ENCODE measurements around the gene ANXA6. TPM values are rescaled to one million over a fixed set of nuclear protein-coding genes. Genes with fewer than 3 reads are reported as not detected.

The ANXA6 gene
- total and polyA plus RNA-seq, 2 of the 4 experiments (the other 2 are of a cell fraction), result 355 to 610 TPM

DNA sequence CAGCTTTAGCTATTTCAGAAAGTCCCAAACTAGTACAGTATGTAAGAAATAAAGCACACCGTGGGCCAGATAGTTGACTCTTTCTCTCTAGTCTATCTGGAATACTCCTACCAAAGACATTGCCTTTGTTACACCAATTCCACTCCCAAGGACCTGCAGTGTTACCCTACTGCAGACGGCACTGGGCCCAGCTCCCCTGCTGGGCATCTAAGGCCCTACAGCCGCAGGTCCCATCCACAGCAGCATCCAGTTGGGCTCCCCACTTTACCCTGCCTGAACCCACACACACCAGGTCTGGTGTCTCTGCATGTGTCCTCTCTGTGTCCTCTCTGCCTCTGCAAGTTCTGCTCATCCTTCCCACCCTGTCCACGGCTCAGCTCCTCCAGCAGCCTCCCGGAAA lies 99.3 kb downstream of the ANXA6 start:
- in situ Hi-C loops (cut with MboI; ENCODE audit: low sequenced_read_pairs), result no loop called here
- Histone ChIP-seq H3K79me1 (ENCODE audit: low read depth in 1 of 2, low read length in 2 of 2) (peaks cover 32 to 75% of the 10 kb centered on the region in 2 experiments), H2BK5ac (ENCODE audit: low read depth, low read length, poor library complexity, severe bottlenecking) (no peak overlapping the region), H3K27me3 (ENCODE audit: control insufficient read depth, insufficient read depth, low read length) (no peaks in the 10 kb centered on the region), H2AK5ac (ENCODE audit: low read depth, low read length) (no peak overlapping the region), H2BK15ac (ENCODE audit: low read depth, low read length) (no peak overlapping the region), H3K9me3 (ENCODE audit: control insufficient read depth, insufficient read depth, low read length) (no peaks in the 10 kb centered on the region), H3K4ac (ENCODE audit: low read depth, low read length) (no peak overlapping the region), H3K23ac (ENCODE audit: low read depth, low read length) (no peak overlapping the region), H4K5ac (ENCODE audit: low read depth, low read length) (no peak overlapping the region), H4K8ac (ENCODE audit: low read depth in 2 of 2, low read length in 2 of 2) (no peak overlapping the region), H3K4me3 (ENCODE audit: insufficient read depth, low read depth, low read length) (no peak overlapping the region), H3K18ac (ENCODE audit: low read depth, low read length) (no peak overlapping the region), H2BK120ac (ENCODE audit: low read depth, low read length) (no peak overlapping the region), H3K36me3 (ENCODE audit: control insufficient read depth, insufficient read depth, low read length) (peaks cover 61% of the 10 kb centered on the region), H3K4me2 (ENCODE audit: low read depth, low read length) (no peak overlapping the region), H2AFZ (replicated peaks; ENCODE audit: low read length, poor library complexity) (no peak overlapping the region), H3K27ac (ENCODE audit: insufficient read depth, low read length) (no peak overlapping the region), H2BK20ac (ENCODE audit: low read depth, low read length) (no peak overlapping the region), H3K9ac (ENCODE audit: low read depth, low read length) (no peak overlapping the region), H3K4me1 (ENCODE audit: control insufficient read depth, insufficient read depth, low read length) (peaks cover 15% of the 10 kb centered on the region), H3K14ac (replicated peaks; ENCODE audit: low read depth, low read length) (no peak overlapping the region), H3K56ac (ENCODE audit: extremely low read depth, insufficient read depth, low read length) (no peak overlapping the region), H2AK9ac (replicated peaks; ENCODE audit: low read depth, low read length, poor library complexity) (no peak overlapping the region), H3K9me1 (ENCODE audit: insufficient read depth, low read length) (peaks cover 30% of the 10 kb centered on the region), H4K91ac (ENCODE audit: insufficient read depth, low read depth, low read length) (no peak overlapping the region), H4K20me1 (ENCODE audit: insufficient read depth, low read length) (peaks cover 6% of the 10 kb centered on the region)
- intact Hi-C loops (cut with micrococcal nuclease), result no loop called here
- 100% methylated on average over 1 of the region's 5 CpGs; no CpG with 5 or more reads in 1 of the 2 experiments for WGBS, 2 experiments (ENCODE audit: extremely low coverage in 2 of 2, insufficient read length in 1 of 2)
- DNase-seq, result no peak
- ATAC-seq (ENCODE audit: low read depth), result no peak
- no TSS peak for BruUV-seq (replicated peaks)
- dilution Hi-C loops (cut with HindIII; ENCODE audit: low sequenced_read_pairs, unreplicated experiment), result no loop called here
- no peak for TF ChIP-seq FOS (IDR thresholded peaks at IDR 0.05; ENCODE audit: low read depth, low read length)
- no peak for TF ChIP-seq NFE2L2 (IDR thresholded peaks at IDR 0.05; ENCODE audit: low read depth, low read length)
- no peak for TF ChIP-seq CEBPB (IDR thresholded peaks at IDR 0.05; ENCODE audit: low read depth, low read length)
- TF ChIP-seq RAD21 (IDR thresholded peaks at IDR 0.05; ENCODE audit: low read length), result no peak
- TF ChIP-seq, protein P1, sequence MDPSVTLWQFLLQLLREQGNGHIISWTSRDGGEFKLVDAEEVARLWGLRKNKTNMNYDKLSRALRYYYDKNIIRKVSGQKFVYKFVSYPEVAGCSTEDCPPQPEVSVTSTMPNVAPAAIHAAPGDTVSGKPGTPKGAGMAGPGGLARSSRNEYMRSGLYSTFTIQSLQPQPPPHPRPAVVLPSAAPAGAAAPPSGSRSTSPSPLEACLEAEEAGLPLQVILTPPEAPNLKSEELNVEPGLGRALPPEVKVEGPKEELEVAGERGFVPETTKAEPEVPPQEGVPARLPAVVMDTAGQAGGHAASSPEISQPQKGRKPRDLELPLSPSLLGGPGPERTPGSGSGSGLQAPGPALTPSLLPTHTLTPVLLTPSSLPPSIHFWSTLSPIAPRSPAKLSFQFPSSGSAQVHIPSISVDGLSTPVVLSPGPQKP (IDR thresholded peaks at IDR 0.05; ENCODE audit: borderline replicate concordance, low read depth, low read length), result no peak
- no peak for TF ChIP-seq BHLHE40 (IDR thresholded peaks at IDR 0.05; ENCODE audit: low read depth, low read length)
- no peak for TF ChIP-seq SMC3 (IDR thresholded peaks at IDR 0.05; ENCODE audit: low read depth, low read length)
- TF ChIP-seq MAFK (IDR thresholded peaks at IDR 0.05; ENCODE audit: low read depth, low read length), result no peak
- no peak for TF ChIP-seq MXI1 (IDR thresholded peaks at IDR 0.05; ENCODE audit: borderline replicate concordance, low read depth, low read length)
- TF ChIP-seq RFX5 (IDR thresholded peaks at IDR 0.05; ENCODE audit: low read depth, low read length), result no peak
- ChIA-PET POLR2A (ENCODE audit: unreplicated experiment) (interaction anchor here (0.5 kb wide), 1 partner anchor 35 kb away, joined by 3 read pairs; no protein-coding TSS in a partner anchor), CTCF (interaction anchor here (0.8 to 1.0 kb wide), 2 partner anchors 22 to 50 kb away, joined by 3 to 7 read pairs; no protein-coding TSS in a partner anchor)

All from IMR-90 (cell line).